Measurements from ENCODE around the gene FZD8. TPM values are rescaled to one million over a fixed set of nuclear protein-coding genes. Genes with fewer than 3 reads are reported as not detected.

The FZD8 gene
- total RNA-seq, 1 experiment from 2014 or later = 1.8 TPM

DNA sequence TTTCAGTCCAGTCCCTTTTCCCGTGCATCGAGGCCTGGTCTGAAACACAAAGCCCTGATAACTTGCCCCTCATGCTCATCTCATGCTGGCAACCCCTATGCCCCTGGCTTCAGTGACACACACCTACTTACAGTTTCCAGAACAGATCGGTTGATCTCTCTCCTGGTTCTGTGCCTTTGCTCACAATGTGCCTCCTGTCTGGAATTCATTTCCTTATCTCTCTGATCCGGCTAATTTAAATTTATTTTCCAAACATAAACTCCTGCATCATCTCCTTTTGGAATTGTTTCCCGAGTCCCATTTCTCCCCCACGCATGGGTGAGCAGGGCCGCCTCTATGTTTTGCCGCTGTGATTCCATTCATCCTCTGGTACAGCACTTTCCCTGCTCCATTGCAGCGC lies 25.9 kb upstream of the FZD8 start:
- ATAC-seq (no peak), DNase-seq (ENCODE audit: low read depth, low spot score) (no peak)
- H3K27ac ChIP-seq (ENCODE audit: low read length) = no peak overlapping the region
- intact Hi-C loops (cut with micrococcal nuclease; ENCODE audit: unreplicated experiment) (no loop called here), in situ Hi-C loops (cut with HindIII; ENCODE audit: low pct_unique_long_range_greater_than_20kb, low sequenced_read_pairs) (no loop called here)
- no peaks in the 10 kb centered on the region for H3K36me3 ChIP-seq (ENCODE audit: control insufficient read depth, insufficient read depth, low read length)
- no TSS peak for BruUV-seq (replicated peaks)
- ChIA-PET POLR2A (no interaction called here), CTCF (no interaction called here)
- TF ChIP-seq SIN3A (IDR thresholded peaks at IDR 0.05; ENCODE audit: borderline replicate concordance, insufficient read depth, low read depth, low read length) (no peak), POLR2AphosphoS5 (IDR thresholded peaks at IDR 0.05; ENCODE audit: low read depth, low read length) (no peak), TCF7L2 (IDR thresholded peaks at IDR 0.05; ENCODE audit: low read depth, low read length) (no peak)
- TF ChIP-seq, protein P1, sequence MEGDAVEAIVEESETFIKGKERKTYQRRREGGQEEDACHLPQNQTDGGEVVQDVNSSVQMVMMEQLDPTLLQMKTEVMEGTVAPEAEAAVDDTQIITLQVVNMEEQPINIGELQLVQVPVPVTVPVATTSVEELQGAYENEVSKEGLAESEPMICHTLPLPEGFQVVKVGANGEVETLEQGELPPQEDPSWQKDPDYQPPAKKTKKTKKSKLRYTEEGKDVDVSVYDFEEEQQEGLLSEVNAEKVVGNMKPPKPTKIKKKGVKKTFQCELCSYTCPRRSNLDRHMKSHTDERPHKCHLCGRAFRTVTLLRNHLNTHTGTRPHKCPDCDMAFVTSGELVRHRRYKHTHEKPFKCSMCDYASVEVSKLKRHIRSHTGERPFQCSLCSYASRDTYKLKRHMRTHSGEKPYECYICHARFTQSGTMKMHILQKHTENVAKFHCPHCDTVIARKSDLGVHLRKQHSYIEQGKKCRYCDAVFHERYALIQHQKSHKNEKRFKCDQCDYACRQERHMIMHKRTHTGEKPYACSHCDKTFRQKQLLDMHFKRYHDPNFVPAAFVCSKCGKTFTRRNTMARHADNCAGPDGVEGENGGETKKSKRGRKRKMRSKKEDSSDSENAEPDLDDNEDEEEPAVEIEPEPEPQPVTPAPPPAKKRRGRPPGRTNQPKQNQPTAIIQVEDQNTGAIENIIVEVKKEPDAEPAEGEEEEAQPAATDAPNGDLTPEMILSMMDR (IDR thresholded peaks at IDR 0.05) = no peak
- TF ChIP-seq, protein P2, sequence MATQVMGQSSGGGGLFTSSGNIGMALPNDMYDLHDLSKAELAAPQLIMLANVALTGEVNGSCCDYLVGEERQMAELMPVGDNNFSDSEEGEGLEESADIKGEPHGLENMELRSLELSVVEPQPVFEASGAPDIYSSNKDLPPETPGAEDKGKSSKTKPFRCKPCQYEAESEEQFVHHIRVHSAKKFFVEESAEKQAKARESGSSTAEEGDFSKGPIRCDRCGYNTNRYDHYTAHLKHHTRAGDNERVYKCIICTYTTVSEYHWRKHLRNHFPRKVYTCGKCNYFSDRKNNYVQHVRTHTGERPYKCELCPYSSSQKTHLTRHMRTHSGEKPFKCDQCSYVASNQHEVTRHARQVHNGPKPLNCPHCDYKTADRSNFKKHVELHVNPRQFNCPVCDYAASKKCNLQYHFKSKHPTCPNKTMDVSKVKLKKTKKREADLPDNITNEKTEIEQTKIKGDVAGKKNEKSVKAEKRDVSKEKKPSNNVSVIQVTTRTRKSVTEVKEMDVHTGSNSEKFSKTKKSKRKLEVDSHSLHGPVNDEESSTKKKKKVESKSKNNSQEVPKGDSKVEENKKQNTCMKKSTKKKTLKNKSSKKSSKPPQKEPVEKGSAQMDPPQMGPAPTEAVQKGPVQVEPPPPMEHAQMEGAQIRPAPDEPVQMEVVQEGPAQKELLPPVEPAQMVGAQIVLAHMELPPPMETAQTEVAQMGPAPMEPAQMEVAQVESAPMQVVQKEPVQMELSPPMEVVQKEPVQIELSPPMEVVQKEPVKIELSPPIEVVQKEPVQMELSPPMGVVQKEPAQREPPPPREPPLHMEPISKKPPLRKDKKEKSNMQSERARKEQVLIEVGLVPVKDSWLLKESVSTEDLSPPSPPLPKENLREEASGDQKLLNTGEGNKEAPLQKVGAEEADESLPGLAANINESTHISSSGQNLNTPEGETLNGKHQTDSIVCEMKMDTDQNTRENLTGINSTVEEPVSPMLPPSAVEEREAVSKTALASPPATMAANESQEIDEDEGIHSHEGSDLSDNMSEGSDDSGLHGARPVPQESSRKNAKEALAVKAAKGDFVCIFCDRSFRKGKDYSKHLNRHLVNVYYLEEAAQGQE (IDR thresholded peaks at IDR 0.05; ENCODE audit: insufficient read depth in 1 of 2, low read depth in 2 of 2, low read length in 1 of 2) = no peak
- H3K27me3 ChIP-seq (ENCODE audit: control insufficient read depth, insufficient read depth, low read length) = no peaks in the 10 kb centered on the region
- no peak overlapping the region for H3K4me3 ChIP-seq (ENCODE audit: low read depth in 2 of 2, low read length in 2 of 2)
- H3K9me3 ChIP-seq (ENCODE audit: control insufficient read depth, insufficient read depth, low read depth, low read length) = no peaks in the 10 kb centered on the region
- H3K4me1 ChIP-seq (ENCODE audit: control insufficient read depth, insufficient read depth, low read length) = no peaks in the 10 kb centered on the region

DNA sequence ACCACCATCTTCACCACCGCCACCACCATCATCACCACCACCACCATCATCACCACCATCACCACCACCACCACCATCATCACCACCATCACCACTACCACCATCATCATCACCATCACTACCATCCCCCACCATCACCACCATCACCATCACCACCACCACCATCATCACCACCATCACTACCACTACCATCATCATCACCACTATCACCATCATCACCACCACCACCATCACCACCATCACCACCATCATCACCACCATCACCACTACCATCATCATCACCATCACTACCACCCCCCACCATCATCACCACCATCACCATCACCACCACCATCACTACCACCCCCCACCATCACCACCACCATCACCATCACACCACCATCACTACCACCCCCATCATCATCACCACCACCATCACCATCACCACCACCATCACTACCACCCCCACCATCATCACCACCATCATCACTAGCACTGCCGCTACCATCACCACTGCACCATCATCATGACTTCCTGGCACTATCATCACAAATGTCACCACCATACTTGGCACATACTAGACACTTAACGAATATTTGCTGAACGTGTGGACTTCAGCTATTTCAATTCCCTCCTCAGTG lies 25.3 kb upstream of the FZD8 start:
- DNase-seq (ENCODE audit: low read depth, low spot score) (no peak), ATAC-seq (no peak)
- CTCF ChIA-PET = no interaction called here
- Histone ChIP-seq H3K27ac (ENCODE audit: low read length) (no peak overlapping the region), H3K27me3 (ENCODE audit: control insufficient read depth, insufficient read depth, low read length) (no peaks in the 10 kb centered on the region), H3K4me3 (ENCODE audit: low read depth in 2 of 2, low read length in 2 of 2) (no peak overlapping the region), H3K36me3 (ENCODE audit: control insufficient read depth, insufficient read depth, low read length) (no peaks in the 10 kb centered on the region), H3K9me3 (ENCODE audit: control insufficient read depth, insufficient read depth, low read depth, low read length) (no peaks in the 10 kb centered on the region), H3K4me1 (ENCODE audit: control insufficient read depth, insufficient read depth, low read length) (no peaks in the 10 kb centered on the region)
- no peak for TF ChIP-seq POLR2AphosphoS5 (IDR thresholded peaks at IDR 0.05; ENCODE audit: low read depth, low read length)
- no TSS peak for BruUV-seq (replicated peaks)
- intact Hi-C loops (cut with micrococcal nuclease; ENCODE audit: unreplicated experiment) (no loop called here), in situ Hi-C loops (cut with HindIII; ENCODE audit: low pct_unique_long_range_greater_than_20kb, low sequenced_read_pairs) (no loop called here)
- POLR2A ChIA-PET = no interaction called here

DNA sequence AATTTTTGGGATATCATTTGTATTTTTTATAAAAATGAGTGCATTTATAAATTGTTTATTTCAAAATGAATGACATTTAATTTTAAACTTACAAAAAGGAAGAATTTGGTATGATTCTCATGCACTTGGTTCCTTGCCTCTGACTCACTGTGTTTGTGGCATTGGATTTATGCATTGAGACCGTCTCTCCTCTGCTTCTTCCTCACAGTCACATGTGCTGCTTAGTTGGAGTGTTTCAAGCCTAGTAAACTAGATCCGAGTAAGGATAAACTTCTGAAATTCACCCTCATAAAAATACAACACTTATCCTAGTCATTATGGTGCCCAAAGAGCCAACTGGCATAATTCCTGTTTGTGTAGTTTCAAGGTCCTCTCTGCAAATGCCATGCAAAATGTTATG lies 19.1 kb upstream of the FZD8 start:
- DNase-seq (ENCODE audit: low read depth, low spot score) (no peak), ATAC-seq (no peak)
- Histone ChIP-seq H3K36me3 (ENCODE audit: control insufficient read depth, insufficient read depth, low read length) (no peaks in the 10 kb centered on the region), H3K27ac (ENCODE audit: low read length) (no peak overlapping the region), H3K4me3 (ENCODE audit: low read depth in 2 of 2, low read length in 2 of 2) (no peak overlapping the region), H3K27me3 (ENCODE audit: control insufficient read depth, insufficient read depth, low read length) (0 out of 2 replicates have a peak, but pooled peaks cover 2% of the 10 kb centered on the region), H3K4me1 (ENCODE audit: control insufficient read depth, insufficient read depth, low read length) (no peaks in the 10 kb centered on the region), H3K9me3 (ENCODE audit: control insufficient read depth, insufficient read depth, low read depth, low read length) (no peaks in the 10 kb centered on the region)
- ChIA-PET CTCF (no interaction called here), POLR2A (no interaction called here)
- BruUV-seq (replicated peaks) = no TSS peak
- intact Hi-C loops (cut with micrococcal nuclease; ENCODE audit: unreplicated experiment) = no loop called here
- in situ Hi-C loops (cut with HindIII; ENCODE audit: low pct_unique_long_range_greater_than_20kb, low sequenced_read_pairs) = no loop called here
- TF ChIP-seq, protein P2 (IDR thresholded peaks at IDR 0.05; ENCODE audit: insufficient read depth in 1 of 2, low read depth in 2 of 2, low read length in 1 of 2) = no peak
- TF ChIP-seq POLR2AphosphoS5 (IDR thresholded peaks at IDR 0.05; ENCODE audit: low read depth, low read length) (no peak), SIN3A (IDR thresholded peaks at IDR 0.05; ENCODE audit: borderline replicate concordance, insufficient read depth, low read depth, low read length) (no peak), TCF7L2 (IDR thresholded peaks at IDR 0.05; ENCODE audit: low read depth, low read length) (no peak)
- TF ChIP-seq, protein P1 (IDR thresholded peaks at IDR 0.05) = no peak
